NCI-H510A (cell line): ENCODE measurements around the gene GPR12.
"Not testable (repeated sequence)": the region's sequence is repeated elsewhere in the genome, so short reads cannot be mapped to it uniquely, and the experiment has no call there.

Experiments used
- DNase-seq: peaks from one replicate; lab custom pipeline; 2025; lab: John Stamatoyannopoulos, UW

The GPR12 gene

GRCh38 chr13:26747706-26748105 lies 12.9 kb downstream of the GPR12 start:
- DNase-seq, result no peak

GRCh38 chr13:26743971-26744370 lies 16.6 kb downstream of the GPR12 start:
- no peak for DNase-seq

- no peak for DNase-seq
Observed at GRCh38 chr13:26742691-26743358, 17.8 kb downstream of the GPR12 start.

GRCh38 chr13:26735677-26736076 lies 24.9 kb downstream of the GPR12 start:
- no peak for DNase-seq

- DNase-seq, result no peak
Observed at GRCh38 chr13:26727633-26728032, 33.0 kb downstream of the GPR12 start.

- no peak for DNase-seq
Observed at GRCh38 chr13:26727122-26727521, 33.5 kb downstream of the GPR12 start.

- no peak for DNase-seq
Observed at GRCh38 chr13:26726684-26727083, 33.9 kb downstream of the GPR12 start.

GRCh38 chr13:26723620-26724019 lies 37.0 kb downstream of the GPR12 start:
- DNase-seq, result not testable (repeated sequence)

GRCh38 chr13:26722321-26722720 lies 38.3 kb downstream of the GPR12 start:
- no peak for DNase-seq

- DNase-seq, result no peak
Observed at GRCh38 chr13:26721251-26722121, 39.1 kb downstream of the GPR12 start.

GRCh38 chr13:26719356-26719945 lies 41.1 kb downstream of the GPR12 start:
- peak; percentile 31 for DNase-seq

- DNase-seq, result no peak
Observed at GRCh38 chr13:26718872-26719271, 41.7 kb downstream of the GPR12 start.

- no peak for DNase-seq
Observed at GRCh38 chr13:26718146-26718545, 42.4 kb downstream of the GPR12 start.

GRCh38 chr13:26716984-26717383 lies 43.6 kb downstream of the GPR12 start:
- DNase-seq, result no peak

- no peak for DNase-seq
Observed at GRCh38 chr13:26713341-26713740, 47.2 kb downstream of the GPR12 start.

- no peak for DNase-seq
Observed at GRCh38 chr13:26711211-26711610, 49.4 kb downstream of the GPR12 start.

GRCh38 chr13:26710166-26710565 lies 50.4 kb downstream of the GPR12 start:
- DNase-seq, result no peak

GRCh38 chr13:26709461-26709860 lies 51.1 kb downstream of the GPR12 start:
- no peak for DNase-seq

- DNase-seq, result no peak
Observed at GRCh38 chr13:26708007-26708297, 52.6 kb downstream of the GPR12 start.

GRCh38 chr13:26707122-26708006 lies 53.2 kb downstream of the GPR12 start:
- peak; percentile 20 for DNase-seq

GRCh38 chr13:26706381-26706780 lies 54.2 kb downstream of the GPR12 start:
- no peak for DNase-seq

GRCh38 chr13:26705536-26705935 lies 55.0 kb downstream of the GPR12 start:
- no peak for DNase-seq
